ENCODE measurements around the gene TMEM11.

GRCh38 chr17:21177401-21177800 lies 36.6 kb downstream of the TMEM11 start:
- no peak for TF ChIP-seq POLR2A (IDR thresholded peaks at IDR 0.05)
- TF ChIP-seq, protein P1, sequence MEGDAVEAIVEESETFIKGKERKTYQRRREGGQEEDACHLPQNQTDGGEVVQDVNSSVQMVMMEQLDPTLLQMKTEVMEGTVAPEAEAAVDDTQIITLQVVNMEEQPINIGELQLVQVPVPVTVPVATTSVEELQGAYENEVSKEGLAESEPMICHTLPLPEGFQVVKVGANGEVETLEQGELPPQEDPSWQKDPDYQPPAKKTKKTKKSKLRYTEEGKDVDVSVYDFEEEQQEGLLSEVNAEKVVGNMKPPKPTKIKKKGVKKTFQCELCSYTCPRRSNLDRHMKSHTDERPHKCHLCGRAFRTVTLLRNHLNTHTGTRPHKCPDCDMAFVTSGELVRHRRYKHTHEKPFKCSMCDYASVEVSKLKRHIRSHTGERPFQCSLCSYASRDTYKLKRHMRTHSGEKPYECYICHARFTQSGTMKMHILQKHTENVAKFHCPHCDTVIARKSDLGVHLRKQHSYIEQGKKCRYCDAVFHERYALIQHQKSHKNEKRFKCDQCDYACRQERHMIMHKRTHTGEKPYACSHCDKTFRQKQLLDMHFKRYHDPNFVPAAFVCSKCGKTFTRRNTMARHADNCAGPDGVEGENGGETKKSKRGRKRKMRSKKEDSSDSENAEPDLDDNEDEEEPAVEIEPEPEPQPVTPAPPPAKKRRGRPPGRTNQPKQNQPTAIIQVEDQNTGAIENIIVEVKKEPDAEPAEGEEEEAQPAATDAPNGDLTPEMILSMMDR (IDR thresholded peaks at IDR 0.05 in 8 of 11, conservative IDR thresholded peaks at IDR 0.05 in 3 of 11): no peak
